ENCODE measurements around the gene HTR6. TPM values are rescaled to one million over a fixed set of nuclear protein-coding genes. Genes with fewer than 3 reads are reported as not detected.

The HTR6 gene
- total RNA-seq, 1 donor from 2014 or later: 0.11 TPM

- peaks cover 21% of the 10 kb centered on the region for H3K27me3 Mint-ChIP-seq (ENCODE audit: low read depth, unreplicated experiment)
- H3K4me3 Mint-ChIP-seq (ENCODE audit: unreplicated experiment): no peak overlapping the region
- DNase-seq (ENCODE audit: low read depth) (no peak), FAIRE-seq (no peak)
- no peaks in the 10 kb centered on the region for H3K36me3 Mint-ChIP-seq (ENCODE audit: low read depth, unreplicated experiment)
- no peak overlapping the region for H3K9ac ChIP-seq (ENCODE audit: low read length)
- no peaks in the 10 kb centered on the region for H3K36me3 ChIP-seq (ENCODE audit: insufficient read depth, low read length)
- H3K4me3 ChIP-seq (ENCODE audit: insufficient read depth, low read depth, low read length): no peak overlapping the region
- H3K27me3 ChIP-seq (ENCODE audit: insufficient read depth, low read length): no peaks in the 10 kb centered on the region
- H3K27ac Mint-ChIP-seq (ENCODE audit: unreplicated experiment): no peak overlapping the region
- no peaks in the 10 kb centered on the region for H3K9me3 ChIP-seq (ENCODE audit: insufficient read depth, low read depth, low read length)
- no peaks in the 10 kb centered on the region for H3K9me3 Mint-ChIP-seq (ENCODE audit: unreplicated experiment)
- no peaks in the 10 kb centered on the region for H3K4me1 ChIP-seq (ENCODE audit: insufficient read depth, low read length)
- no peaks in the 10 kb centered on the region for H3K4me1 Mint-ChIP-seq (ENCODE audit: low read depth, unreplicated experiment)
- H3K27ac ChIP-seq (ENCODE audit: low read depth, low read length): no peak overlapping the region
- H2AFZ ChIP-seq (ENCODE audit: low read depth, low read length): no peak overlapping the region
- no peaks in the 10 kb centered on the region for H3K79me2 ChIP-seq (ENCODE audit: insufficient read depth, low read length)
- H4K20me1 ChIP-seq (ENCODE audit: insufficient read depth, low read length): no peaks in the 10 kb centered on the region
- H3K4me2 ChIP-seq (ENCODE audit: low read length): no peak overlapping the region
- no peak for TF ChIP-seq CTCF (IDR thresholded peaks at IDR 0.05; ENCODE audit: insufficient read depth, low read depth, low read length)
- TF ChIP-seq EZH2 (IDR thresholded peaks at IDR 0.05; ENCODE audit: insufficient read depth, low read length): no peak
Measured at GRCh38 chr1:19698181-19698580, 33.5 kb downstream of the HTR6 start.

GRCh38 chr1:19700079-19700777 lies 35.6 kb downstream of the HTR6 start:
- H3K27ac Mint-ChIP-seq (ENCODE audit: unreplicated experiment): no peak overlapping the region
- H3K4me3 Mint-ChIP-seq (ENCODE audit: unreplicated experiment): no peak overlapping the region
- H3K36me3 ChIP-seq (ENCODE audit: insufficient read depth, low read length): no peaks in the 10 kb centered on the region
- no peaks in the 10 kb centered on the region for H3K4me1 Mint-ChIP-seq (ENCODE audit: low read depth, unreplicated experiment)
- H3K79me2 ChIP-seq (ENCODE audit: insufficient read depth, low read length): no peaks in the 10 kb centered on the region
- H3K27me3 ChIP-seq (ENCODE audit: insufficient read depth, low read length): no peaks in the 10 kb centered on the region
- H3K27me3 Mint-ChIP-seq (ENCODE audit: low read depth, unreplicated experiment): peaks cover 11% of the 10 kb centered on the region
- no peaks in the 10 kb centered on the region for H3K4me1 ChIP-seq (ENCODE audit: insufficient read depth, low read length)
- TF ChIP-seq CTCF (IDR thresholded peaks at IDR 0.05; ENCODE audit: insufficient read depth, low read depth, low read length): no peak
- TF ChIP-seq EZH2 (IDR thresholded peaks at IDR 0.05; ENCODE audit: insufficient read depth, low read length): no peak
- no peak overlapping the region for H3K4me2 ChIP-seq (ENCODE audit: low read length)
- no peak overlapping the region for H3K9ac ChIP-seq (ENCODE audit: low read length)
- no peak overlapping the region for H2AFZ ChIP-seq (ENCODE audit: low read depth, low read length)
- H3K36me3 Mint-ChIP-seq (ENCODE audit: low read depth, unreplicated experiment): no peaks in the 10 kb centered on the region
- FAIRE-seq: no peak
- no peaks in the 10 kb centered on the region for H3K9me3 Mint-ChIP-seq (ENCODE audit: unreplicated experiment)
- no peak overlapping the region for H3K4me3 ChIP-seq (ENCODE audit: insufficient read depth, low read depth, low read length)
- H4K20me1 ChIP-seq (ENCODE audit: insufficient read depth, low read length): no peaks in the 10 kb centered on the region
- H3K27ac ChIP-seq (ENCODE audit: low read depth, low read length): no peak overlapping the region
- no peak for DNase-seq (ENCODE audit: low read depth)
- no peaks in the 10 kb centered on the region for H3K9me3 ChIP-seq (ENCODE audit: insufficient read depth, low read depth, low read length)

GRCh38 chr1:19703280-19703679 lies 38.6 kb downstream of the HTR6 start:
- no peak overlapping the region for H3K4me2 ChIP-seq (ENCODE audit: low read length)
- H3K4me3 ChIP-seq (ENCODE audit: insufficient read depth, low read depth, low read length): no peak overlapping the region
- Mint-ChIP-seq H3K4me1 (ENCODE audit: low read depth, unreplicated experiment) (no peaks in the 10 kb centered on the region), H3K27me3 (ENCODE audit: low read depth, unreplicated experiment) (peaks cover 13% of the 10 kb centered on the region), H3K9me3 (ENCODE audit: unreplicated experiment) (no peaks in the 10 kb centered on the region), H3K36me3 (ENCODE audit: low read depth, unreplicated experiment) (no peaks in the 10 kb centered on the region), H3K27ac (ENCODE audit: unreplicated experiment) (no peak overlapping the region), H3K4me3 (ENCODE audit: unreplicated experiment) (no peak overlapping the region)
- no peaks in the 10 kb centered on the region for H3K36me3 ChIP-seq (ENCODE audit: insufficient read depth, low read length)
- H3K27me3 ChIP-seq (ENCODE audit: insufficient read depth, low read length): no peaks in the 10 kb centered on the region
- FAIRE-seq (no peak), DNase-seq (ENCODE audit: low read depth) (no peak)
- no peaks in the 10 kb centered on the region for H3K4me1 ChIP-seq (ENCODE audit: insufficient read depth, low read length)
- no peaks in the 10 kb centered on the region for H3K79me2 ChIP-seq (ENCODE audit: insufficient read depth, low read length)
- H4K20me1 ChIP-seq (ENCODE audit: insufficient read depth, low read length): no peaks in the 10 kb centered on the region
- H2AFZ ChIP-seq (ENCODE audit: low read depth, low read length): no peak overlapping the region
- H3K9me3 ChIP-seq (ENCODE audit: insufficient read depth, low read depth, low read length): no peaks in the 10 kb centered on the region
- H3K27ac ChIP-seq (ENCODE audit: low read depth, low read length): no peak overlapping the region
- TF ChIP-seq EZH2 (IDR thresholded peaks at IDR 0.05; ENCODE audit: insufficient read depth, low read length) (no peak), CTCF (IDR thresholded peaks at IDR 0.05; ENCODE audit: insufficient read depth, low read depth, low read length) (no peak)
- no peak overlapping the region for H3K9ac ChIP-seq (ENCODE audit: low read length)

Data from astrocyte (in vitro differentiated cells and primary cell).